GM10248 (cell line): ENCODE results near the gene AMT.

ENCODE experiments used
- CTCF ChIA-PET: fragments of 300-600 bp; sonication (Branson Sonifier 250); formaldehyde crosslinking; extraction: SDS; loops from one replicate; lab custom pipeline; 2021; ENCODE audit warnings: antibody characterized with exemption; lab: Yijun Ruan, JAX
- POLR2A ChIA-PET: fragments of 350-650 bp; sonication (Branson Sonifier 250); formaldehyde crosslinking; extraction: SDS; loops from one replicate; lab custom pipeline; 2020; ENCODE audit warnings: antibody characterized with exemption; lab: Yijun Ruan, JAX
- DNase-seq: peaks from one replicate; pipeline ENCODE4 v3.0.0; 2012; ENCODE audit errors: extremely low spot score
- TF ChIP-seq, protein P1 (sequence below): IDR thresholded peaks from 2 replicates; pipeline ENCODE4 v1.5.1; 2012; ENCODE audit warnings: mild to moderate bottlenecking, low read depth; ENCODE audit errors: extremely low read depth, missing control alignments, control extremely low read depth

The AMT gene

DNA sequence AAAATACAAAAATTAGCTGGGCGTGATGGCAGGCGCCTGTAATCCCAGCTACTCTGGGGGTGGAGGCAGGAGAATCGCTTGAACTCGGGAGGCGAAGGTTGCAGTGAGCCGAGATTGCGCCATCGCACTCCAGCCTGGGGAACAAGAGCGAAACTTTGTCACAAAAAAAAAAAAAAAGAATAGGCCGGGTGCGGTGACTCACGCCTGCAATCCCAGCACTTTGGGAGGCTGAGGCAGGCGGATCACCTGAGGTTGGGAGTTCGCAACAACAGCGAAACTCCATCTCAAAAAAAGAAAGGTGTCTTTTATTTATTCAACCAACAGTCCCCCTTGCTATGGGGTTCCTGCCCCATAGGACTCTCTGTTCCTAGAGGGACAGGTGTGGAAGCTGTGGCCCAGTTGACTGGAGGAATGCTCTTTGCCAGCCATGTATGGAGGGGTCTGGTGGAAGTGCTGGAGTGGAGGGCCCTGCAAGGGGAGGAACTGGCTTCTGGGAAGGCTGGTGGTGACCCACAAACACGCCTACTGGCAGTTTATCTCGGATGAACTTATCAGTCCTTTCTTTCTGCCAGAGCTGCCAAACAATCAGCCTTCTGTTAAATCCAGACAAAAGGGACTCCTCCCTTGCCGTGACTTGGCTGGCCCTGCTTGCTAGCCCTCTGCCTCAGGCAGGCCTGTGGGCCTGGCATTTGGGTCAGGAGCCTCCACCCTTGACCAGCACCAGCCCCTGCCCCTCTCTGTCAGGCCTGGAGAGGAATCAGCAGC, 43.2 kb upstream of the AMT start:
- CTCF ChIA-PET = interaction anchor here (0.7 kb wide), 1 partner anchor 16 kb away, joined by 3 read pairs; no protein-coding TSS in a partner anchor
- no peak for DNase-seq
- POLR2A ChIA-PET = no interaction called here
- TF ChIP-seq, protein P1, sequence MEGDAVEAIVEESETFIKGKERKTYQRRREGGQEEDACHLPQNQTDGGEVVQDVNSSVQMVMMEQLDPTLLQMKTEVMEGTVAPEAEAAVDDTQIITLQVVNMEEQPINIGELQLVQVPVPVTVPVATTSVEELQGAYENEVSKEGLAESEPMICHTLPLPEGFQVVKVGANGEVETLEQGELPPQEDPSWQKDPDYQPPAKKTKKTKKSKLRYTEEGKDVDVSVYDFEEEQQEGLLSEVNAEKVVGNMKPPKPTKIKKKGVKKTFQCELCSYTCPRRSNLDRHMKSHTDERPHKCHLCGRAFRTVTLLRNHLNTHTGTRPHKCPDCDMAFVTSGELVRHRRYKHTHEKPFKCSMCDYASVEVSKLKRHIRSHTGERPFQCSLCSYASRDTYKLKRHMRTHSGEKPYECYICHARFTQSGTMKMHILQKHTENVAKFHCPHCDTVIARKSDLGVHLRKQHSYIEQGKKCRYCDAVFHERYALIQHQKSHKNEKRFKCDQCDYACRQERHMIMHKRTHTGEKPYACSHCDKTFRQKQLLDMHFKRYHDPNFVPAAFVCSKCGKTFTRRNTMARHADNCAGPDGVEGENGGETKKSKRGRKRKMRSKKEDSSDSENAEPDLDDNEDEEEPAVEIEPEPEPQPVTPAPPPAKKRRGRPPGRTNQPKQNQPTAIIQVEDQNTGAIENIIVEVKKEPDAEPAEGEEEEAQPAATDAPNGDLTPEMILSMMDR = no peak

DNA sequence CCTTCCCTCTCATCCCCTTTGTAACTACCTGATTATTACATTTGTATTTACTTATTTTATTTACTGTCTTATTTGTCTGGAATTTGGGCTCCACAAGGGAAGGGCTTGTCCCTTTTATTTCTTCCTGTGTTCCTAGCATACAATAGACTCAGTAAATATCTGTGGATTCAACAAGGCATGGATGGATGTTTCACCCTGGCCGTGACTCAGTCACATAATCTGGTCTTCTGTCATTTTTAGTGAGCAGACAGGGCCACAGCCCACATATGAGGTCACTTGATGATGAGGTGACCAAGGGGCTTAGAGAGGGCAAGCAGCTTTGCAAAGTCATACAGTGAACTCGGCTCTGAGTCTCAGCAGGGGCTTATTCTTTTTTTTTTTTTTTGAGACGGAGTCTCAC, 39.9 kb upstream of the AMT start:
- DNase-seq = no peak
- ChIA-PET POLR2A (no interaction called here), CTCF (interaction anchor here (2.1 to 4.6 kb wide), 2 partner anchors 13 kb away, joined by 7 to 30 read pairs; no protein-coding TSS in a partner anchor)
- TF ChIP-seq, protein P1 = no peak

DNA sequence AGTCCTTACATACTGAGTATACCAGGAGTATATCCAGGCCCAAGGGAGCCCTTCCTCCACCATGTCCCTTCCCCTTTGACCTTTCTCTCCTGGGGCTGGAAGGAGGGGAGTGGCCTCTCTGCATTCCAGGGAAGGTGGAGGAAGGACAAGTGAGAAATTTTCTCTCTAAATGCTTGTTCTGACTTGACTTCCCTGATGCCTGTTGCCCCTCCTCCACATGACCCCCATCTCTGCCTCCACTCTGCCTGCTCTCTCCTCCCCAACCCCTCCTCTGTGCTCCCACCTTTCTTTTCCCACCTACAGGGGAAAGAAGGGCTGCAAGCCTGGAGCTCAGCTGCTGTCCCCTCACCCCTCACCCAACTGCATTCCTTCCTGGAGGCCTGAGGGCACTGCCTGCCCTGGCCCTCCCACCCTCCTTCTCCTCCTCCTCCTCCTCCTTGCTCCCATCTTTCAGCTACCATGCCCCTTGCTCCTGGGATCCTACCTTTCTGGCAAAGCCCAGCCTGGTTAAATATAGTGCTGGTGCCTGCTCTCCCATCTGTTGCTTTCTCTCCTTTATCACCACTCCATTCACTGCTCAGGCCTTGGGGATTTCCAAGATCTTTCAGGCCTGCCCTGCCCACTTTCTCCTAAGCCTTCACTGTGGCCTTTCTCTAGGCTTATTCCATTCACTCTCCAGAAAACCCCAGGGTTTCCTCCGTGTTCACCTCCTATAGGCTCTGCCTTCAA, 39.3 kb upstream of the AMT start:
- peak; percentile 21 for DNase-seq

DNA sequence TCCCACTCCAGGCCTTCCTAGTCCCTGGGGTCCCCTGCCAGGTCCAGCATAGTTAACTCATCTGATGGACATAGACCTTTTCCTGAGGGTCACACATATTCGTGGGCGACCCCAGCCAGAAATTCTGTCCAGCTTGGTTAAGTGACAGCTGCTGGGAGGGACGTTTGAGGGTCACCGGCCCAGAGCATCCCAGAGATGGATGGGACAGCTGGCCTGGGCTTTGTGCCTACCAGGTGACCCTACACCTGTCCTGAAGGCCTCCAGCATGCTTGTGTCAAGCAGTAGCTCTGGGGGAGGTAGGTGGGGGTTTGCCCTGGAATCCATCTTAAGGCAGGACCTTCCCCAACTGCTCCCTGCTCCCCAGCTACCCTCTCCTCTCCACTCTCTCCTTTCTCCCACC, 38.7 kb upstream of the AMT start:
- ChIA-PET POLR2A (no interaction called here), CTCF (interaction anchor here (0.8 to 4.6 kb wide), 4 partner anchors 9 to 121 kb away, joined by 3 to 30 read pairs (median 4); partner anchors contain the start of gene DAG1)
- TF ChIP-seq, protein P1 = no peak
- no peak for DNase-seq

More for the DNA sequence above, 39.3 kb upstream of the AMT start:
- TF ChIP-seq, protein P1 = no peak
- ChIA-PET POLR2A (no interaction called here), CTCF (interaction anchor here (0.8 to 4.6 kb wide), 4 partner anchors 9 to 121 kb away, joined by 3 to 30 read pairs (median 4); partner anchors contain the start of gene DAG1)

DNA sequence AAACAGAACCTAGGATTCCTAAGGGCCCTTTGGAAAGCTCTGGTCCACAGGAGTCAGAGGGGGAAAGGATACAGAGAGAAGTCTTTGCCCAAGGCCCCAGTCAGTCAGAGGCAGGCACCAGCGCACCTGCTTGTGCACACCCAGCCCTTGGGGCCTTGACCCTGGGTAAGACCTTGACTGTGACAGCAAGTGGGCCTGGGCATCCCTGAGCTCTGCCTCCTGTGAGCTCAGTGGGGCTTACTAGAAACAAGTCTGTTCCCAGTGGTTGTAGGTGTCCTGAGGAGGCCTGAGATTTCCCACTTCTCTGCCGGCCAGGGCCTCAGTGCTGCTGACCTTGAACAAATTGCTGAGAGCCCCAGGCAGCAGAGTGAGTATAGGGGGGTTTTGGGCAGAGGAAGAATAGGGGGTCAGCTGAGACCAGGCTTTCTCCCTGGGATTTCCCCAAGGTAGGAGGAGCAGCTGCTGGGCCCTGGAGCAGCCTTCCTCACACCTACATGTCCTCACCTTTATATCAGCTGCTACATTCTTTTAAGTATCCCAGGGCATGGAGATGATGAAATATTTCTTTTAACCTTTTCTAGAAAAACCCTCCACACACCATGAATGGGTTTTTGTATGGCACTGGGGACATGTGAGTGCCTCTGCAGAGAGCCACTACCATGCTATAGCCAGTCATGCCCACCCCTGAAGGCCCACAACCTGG, 38.1 kb upstream of the AMT start:
- POLR2A ChIA-PET = interaction anchor here (1.5 kb wide), 1 partner anchor 10 kb away, joined by 3 read pairs; the partner anchor contains the start of gene DAG1
- TF ChIP-seq, protein P1 = no peak
- peak; percentile 11 for DNase-seq
- CTCF ChIA-PET = interaction anchor here (0.8 to 4.6 kb wide), 5 partner anchors 9 to 120 kb away, joined by 3 to 30 read pairs (median 4); partner anchors contain the start of gene DAG1

DNA sequence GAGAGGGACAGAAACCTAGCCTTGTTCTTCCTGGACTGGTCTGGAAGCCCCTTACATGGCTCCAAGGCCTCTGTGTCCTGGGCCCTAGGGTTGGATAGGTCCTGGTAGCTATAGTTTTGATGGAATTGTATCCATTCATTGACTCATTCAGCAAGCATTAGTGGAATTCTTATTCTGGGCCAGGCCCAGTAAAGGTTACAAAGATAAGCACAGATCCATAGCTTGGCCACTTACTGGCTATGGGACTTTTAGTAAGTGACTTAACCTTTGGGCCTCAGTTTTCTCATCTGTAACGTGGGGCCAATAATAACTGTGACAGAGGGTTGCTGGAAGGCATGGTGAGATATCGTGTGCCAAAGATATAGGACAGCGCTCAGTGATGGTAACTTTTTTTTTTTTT, 34.2 kb upstream of the AMT start:
- TF ChIP-seq, protein P1 = no peak
- POLR2A ChIA-PET = no interaction called here
- CTCF ChIA-PET = interaction anchor here (0.9 kb wide), 1 partner anchor 15 kb away, joined by 3 read pairs; no protein-coding TSS in a partner anchor
- no peak for DNase-seq
